ENCODE measurements around the gene PAN3. TPM values are rescaled to one million over a fixed set of nuclear protein-coding genes. Genes with fewer than 3 reads are reported as not detected.

PAN3 gene
- total RNA-seq, 1 experiment from 2014 or later = 18.5 TPM

DNA sequence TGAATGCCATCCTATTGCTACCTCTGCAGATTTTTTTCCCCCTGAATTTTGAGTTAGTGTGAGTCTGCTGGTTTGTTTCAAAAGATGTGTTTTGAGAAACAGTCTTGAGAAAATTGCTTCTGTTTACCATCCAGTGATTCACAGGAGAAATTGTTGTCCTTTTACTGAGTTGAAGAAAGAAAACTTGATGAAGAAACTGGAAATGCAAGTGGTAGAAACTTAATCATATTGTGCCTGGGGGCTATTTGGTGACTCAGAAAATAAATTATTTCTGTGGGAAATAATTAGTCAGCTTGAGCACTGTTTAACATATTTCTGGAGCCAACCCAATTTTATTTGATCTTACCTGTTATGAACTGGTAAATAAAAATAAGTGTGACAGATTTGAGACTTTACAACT, 35.4 kb downstream of the PAN3 start:
- Histone ChIP-seq H3K4me3 (ENCODE audit: low read depth in 2 of 2, low read length in 2 of 2) (no peak overlapping the region), H3K36me3 (ENCODE audit: control insufficient read depth, insufficient read depth, low read length) (no peaks in the 10 kb centered on the region; the same call in 1 of the 2 replicates), H3K4me1 (ENCODE audit: control insufficient read depth, insufficient read depth, low read length) (no peaks in the 10 kb centered on the region), H3K27me3 (ENCODE audit: control insufficient read depth, insufficient read depth, low read length) (no peaks in the 10 kb centered on the region), H3K27ac (ENCODE audit: low read length) (no peak overlapping the region), H3K9me3 (ENCODE audit: control insufficient read depth, insufficient read depth, low read depth, low read length) (no peaks in the 10 kb centered on the region)
- intact Hi-C loops (cut with micrococcal nuclease; ENCODE audit: unreplicated experiment) (no loop called here), in situ Hi-C loops (cut with HindIII; ENCODE audit: low pct_unique_long_range_greater_than_20kb, low sequenced_read_pairs) (no loop called here)
- no TSS peak for BruUV-seq (replicated peaks)
- CTCF ChIA-PET = no interaction called here
- no peak for DNase-seq (ENCODE audit: low read depth, low spot score)
- POLR2A ChIA-PET = no interaction called here
- TF ChIP-seq, protein P1, sequence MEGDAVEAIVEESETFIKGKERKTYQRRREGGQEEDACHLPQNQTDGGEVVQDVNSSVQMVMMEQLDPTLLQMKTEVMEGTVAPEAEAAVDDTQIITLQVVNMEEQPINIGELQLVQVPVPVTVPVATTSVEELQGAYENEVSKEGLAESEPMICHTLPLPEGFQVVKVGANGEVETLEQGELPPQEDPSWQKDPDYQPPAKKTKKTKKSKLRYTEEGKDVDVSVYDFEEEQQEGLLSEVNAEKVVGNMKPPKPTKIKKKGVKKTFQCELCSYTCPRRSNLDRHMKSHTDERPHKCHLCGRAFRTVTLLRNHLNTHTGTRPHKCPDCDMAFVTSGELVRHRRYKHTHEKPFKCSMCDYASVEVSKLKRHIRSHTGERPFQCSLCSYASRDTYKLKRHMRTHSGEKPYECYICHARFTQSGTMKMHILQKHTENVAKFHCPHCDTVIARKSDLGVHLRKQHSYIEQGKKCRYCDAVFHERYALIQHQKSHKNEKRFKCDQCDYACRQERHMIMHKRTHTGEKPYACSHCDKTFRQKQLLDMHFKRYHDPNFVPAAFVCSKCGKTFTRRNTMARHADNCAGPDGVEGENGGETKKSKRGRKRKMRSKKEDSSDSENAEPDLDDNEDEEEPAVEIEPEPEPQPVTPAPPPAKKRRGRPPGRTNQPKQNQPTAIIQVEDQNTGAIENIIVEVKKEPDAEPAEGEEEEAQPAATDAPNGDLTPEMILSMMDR (IDR thresholded peaks at IDR 0.05) = no peak
- TF ChIP-seq POLR2AphosphoS5 (IDR thresholded peaks at IDR 0.05; ENCODE audit: low read depth, low read length) = no peak
- TF ChIP-seq SIN3A (IDR thresholded peaks at IDR 0.05; ENCODE audit: borderline replicate concordance, insufficient read depth, low read depth, low read length) = no peak
- TF ChIP-seq, protein P2, sequence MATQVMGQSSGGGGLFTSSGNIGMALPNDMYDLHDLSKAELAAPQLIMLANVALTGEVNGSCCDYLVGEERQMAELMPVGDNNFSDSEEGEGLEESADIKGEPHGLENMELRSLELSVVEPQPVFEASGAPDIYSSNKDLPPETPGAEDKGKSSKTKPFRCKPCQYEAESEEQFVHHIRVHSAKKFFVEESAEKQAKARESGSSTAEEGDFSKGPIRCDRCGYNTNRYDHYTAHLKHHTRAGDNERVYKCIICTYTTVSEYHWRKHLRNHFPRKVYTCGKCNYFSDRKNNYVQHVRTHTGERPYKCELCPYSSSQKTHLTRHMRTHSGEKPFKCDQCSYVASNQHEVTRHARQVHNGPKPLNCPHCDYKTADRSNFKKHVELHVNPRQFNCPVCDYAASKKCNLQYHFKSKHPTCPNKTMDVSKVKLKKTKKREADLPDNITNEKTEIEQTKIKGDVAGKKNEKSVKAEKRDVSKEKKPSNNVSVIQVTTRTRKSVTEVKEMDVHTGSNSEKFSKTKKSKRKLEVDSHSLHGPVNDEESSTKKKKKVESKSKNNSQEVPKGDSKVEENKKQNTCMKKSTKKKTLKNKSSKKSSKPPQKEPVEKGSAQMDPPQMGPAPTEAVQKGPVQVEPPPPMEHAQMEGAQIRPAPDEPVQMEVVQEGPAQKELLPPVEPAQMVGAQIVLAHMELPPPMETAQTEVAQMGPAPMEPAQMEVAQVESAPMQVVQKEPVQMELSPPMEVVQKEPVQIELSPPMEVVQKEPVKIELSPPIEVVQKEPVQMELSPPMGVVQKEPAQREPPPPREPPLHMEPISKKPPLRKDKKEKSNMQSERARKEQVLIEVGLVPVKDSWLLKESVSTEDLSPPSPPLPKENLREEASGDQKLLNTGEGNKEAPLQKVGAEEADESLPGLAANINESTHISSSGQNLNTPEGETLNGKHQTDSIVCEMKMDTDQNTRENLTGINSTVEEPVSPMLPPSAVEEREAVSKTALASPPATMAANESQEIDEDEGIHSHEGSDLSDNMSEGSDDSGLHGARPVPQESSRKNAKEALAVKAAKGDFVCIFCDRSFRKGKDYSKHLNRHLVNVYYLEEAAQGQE (IDR thresholded peaks at IDR 0.05; ENCODE audit: insufficient read depth in 1 of 2, low read depth in 2 of 2, low read length in 1 of 2) = no peak
- TF ChIP-seq TCF7L2 (IDR thresholded peaks at IDR 0.05; ENCODE audit: low read depth, low read length) = no peak
- no peak for ATAC-seq

DNA sequence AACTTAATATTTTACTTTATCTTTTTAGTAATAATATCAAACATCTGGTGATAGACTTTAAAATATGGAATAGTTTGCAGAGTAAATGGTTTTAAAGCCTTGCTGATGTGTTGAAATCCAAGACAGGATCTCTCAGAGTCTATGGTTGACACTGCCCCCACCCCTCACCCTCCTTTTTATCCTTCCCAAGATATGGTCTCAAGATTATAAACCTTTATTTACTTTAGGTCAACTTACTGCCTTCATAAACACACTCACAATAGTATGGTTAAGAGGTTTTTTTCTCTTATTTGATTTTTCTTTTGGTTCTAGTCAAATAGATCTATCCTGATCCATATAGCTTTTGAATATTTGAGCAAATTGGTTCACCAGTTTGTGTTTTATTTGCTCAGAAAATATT, 39.0 kb downstream of the PAN3 start:
- ChIA-PET CTCF (no interaction called here), POLR2A (no interaction called here)
- BruUV-seq (replicated peaks) = no TSS peak
- no peaks in the 10 kb centered on the region for H3K4me1 ChIP-seq (ENCODE audit: control insufficient read depth, insufficient read depth, low read length)
- no peak for ATAC-seq
- no peak for DNase-seq (ENCODE audit: low read depth, low spot score)
- intact Hi-C loops (cut with micrococcal nuclease; ENCODE audit: unreplicated experiment) (no loop called here), in situ Hi-C loops (cut with HindIII; ENCODE audit: low pct_unique_long_range_greater_than_20kb, low sequenced_read_pairs) (no loop called here)
- TF ChIP-seq, protein P1 (IDR thresholded peaks at IDR 0.05) = no peak
- TF ChIP-seq, protein P2 (IDR thresholded peaks at IDR 0.05; ENCODE audit: insufficient read depth in 1 of 2, low read depth in 2 of 2, low read length in 1 of 2) = no peak
- TF ChIP-seq POLR2AphosphoS5 (IDR thresholded peaks at IDR 0.05; ENCODE audit: low read depth, low read length) = no peak
- no peak for TF ChIP-seq TCF7L2 (IDR thresholded peaks at IDR 0.05; ENCODE audit: low read depth, low read length)
- TF ChIP-seq SIN3A (IDR thresholded peaks at IDR 0.05; ENCODE audit: borderline replicate concordance, insufficient read depth, low read depth, low read length) = no peak
- no peak overlapping the region for H3K4me3 ChIP-seq (ENCODE audit: low read depth in 2 of 2, low read length in 2 of 2)
- H3K27me3 ChIP-seq (ENCODE audit: control insufficient read depth, insufficient read depth, low read length) = no peaks in the 10 kb centered on the region
- no peaks in the 10 kb centered on the region for H3K9me3 ChIP-seq (ENCODE audit: control insufficient read depth, insufficient read depth, low read depth, low read length)
- no peak overlapping the region for H3K27ac ChIP-seq (ENCODE audit: low read length)
- no peaks in the 10 kb centered on the region; the same call in 1 of the 2 replicates for H3K36me3 ChIP-seq (ENCODE audit: control insufficient read depth, insufficient read depth, low read length)

All from Panc1 (cell line).